LoVo (cell line): ENCODE results near the gene TOX2.

Source experiments
- DNase-seq: peaks from one replicate; pipeline ENCODE4 v3.0.0-alpha.2; 2016; ENCODE audit warnings: low spot score

The TOX2 gene

DNA sequence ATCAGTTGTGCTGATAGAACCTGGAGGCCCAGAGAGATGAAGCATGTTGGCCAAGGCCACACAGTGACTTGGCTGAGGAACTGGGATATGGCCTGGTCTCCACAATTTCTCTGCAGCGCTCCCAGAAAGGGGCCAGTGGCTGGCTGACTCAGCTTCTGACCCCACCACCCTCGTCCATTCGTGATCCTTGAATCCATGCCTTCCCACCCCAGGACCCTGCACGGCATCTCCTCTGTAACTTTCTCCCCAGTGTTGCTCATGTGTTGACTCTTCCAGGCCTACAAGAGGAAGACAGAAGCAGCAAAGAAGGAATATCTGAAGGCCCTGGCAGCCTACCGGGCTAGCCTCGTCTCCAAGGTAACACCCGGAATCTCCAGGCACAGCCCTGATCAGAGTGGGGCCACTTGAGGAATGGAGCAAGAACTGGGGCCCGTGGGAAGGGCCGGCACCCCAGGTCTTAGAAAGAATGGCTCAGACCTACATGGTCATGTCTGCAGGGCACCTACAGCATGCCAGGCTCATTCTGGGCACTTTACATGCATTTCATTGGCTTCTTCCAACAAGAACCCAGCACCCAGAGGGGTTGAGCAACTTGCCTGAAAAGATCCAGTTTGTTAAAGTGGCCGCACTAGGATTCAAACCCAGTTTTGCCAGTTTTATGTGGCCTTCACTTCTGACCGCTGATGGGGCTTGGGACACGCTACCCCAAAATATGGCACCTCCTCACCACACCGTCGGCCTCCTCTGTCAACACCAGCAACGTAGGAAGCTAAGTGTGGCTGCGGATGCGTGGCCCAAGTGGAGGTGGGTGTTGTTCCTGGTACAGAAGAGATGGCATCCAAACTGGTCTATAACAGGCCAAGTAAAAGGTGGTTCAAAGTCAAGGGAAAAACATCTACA is 150.1 kb downstream of the TOX2 start:
- no peak for DNase-seq

DNA sequence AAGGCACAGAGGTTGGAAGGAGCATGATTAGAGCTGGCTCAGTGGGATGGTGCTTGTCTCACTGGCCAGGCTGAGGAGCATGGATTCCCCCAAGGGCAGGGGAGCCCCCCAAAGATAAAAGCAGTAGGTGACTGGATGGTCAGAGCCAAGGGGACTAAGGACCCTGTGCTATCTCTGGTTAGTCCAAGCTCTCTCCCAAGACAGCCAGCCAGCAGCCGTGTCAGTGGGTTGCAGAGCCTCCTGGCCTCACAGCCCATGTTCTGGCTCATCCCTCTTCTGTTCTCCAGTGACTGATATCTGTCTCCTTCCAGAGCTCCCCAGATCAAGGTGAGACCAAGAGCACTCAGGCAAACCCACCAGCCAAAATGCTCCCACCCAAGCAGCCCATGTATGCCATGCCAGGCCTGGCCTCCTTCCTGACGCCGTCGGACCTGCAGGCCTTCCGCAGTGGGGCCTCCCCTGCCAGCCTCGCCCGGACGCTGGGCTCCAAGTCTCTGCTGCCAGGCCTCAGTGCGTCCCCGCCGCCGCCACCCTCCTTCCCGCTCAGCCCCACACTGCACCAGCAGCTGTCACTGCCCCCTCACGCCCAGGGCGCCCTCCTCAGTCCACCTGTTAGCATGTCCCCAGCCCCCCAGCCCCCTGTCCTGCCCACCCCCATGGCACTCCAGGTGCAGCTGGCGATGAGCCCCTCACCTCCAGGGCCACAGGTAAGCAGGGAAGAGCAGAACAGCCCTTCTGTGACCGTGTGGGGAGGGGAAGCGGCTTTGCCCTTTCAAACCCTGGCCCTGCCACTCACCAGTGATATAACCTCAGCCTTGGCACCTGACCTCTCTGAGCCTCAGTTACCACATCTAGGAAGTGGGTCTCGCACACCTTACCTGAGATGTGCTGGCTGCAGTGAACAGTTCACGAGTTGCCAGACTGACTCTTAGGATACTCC is 151.0 kb downstream of the TOX2 start:
- DNase-seq, result no peak

DNA sequence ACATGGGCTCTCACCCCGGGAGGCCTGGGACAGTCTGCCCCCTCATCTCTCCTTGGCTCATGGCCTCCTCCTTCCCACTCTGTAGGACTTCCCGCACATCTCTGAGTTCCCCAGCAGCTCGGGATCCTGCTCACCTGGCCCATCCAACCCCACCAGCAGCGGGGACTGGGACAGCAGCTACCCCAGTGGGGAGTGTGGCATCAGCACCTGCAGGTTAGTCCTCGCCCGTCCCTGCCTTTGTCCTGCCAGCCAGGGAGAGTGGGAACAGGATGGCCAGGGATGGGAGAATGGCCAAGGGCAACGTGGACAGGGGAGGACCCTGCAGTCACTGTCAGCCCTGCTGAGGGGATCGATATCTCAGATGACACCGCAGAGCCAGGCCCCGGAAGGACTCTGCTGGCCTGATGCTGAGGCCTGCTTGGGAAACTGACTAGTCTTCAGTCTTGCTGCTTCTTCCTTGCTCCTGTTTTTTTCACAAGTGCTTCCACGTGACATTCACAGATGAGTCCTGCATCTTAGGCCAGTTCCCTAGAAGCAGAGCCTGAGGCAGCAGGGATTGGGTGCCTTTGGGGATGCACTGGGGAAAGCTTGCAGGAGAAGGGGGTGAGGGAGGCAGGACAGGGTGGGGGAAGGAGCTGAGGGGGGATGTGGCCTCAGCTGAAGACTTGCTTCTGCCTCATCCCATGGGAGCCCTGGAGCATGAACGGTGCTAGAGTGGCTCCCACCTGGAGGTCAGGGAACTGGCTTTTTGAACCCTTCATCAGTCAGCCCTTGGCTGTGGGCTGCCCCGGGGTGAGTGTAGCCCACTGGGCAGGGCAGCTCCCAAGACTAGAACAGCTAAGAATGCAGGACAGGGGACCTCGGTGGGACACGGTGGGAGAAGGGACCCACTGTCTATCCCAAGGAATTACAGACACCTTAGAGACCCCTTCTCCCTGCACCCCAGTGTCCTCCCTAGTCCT is 152.3 kb downstream of the TOX2 start:
- no peak for DNase-seq

DNA sequence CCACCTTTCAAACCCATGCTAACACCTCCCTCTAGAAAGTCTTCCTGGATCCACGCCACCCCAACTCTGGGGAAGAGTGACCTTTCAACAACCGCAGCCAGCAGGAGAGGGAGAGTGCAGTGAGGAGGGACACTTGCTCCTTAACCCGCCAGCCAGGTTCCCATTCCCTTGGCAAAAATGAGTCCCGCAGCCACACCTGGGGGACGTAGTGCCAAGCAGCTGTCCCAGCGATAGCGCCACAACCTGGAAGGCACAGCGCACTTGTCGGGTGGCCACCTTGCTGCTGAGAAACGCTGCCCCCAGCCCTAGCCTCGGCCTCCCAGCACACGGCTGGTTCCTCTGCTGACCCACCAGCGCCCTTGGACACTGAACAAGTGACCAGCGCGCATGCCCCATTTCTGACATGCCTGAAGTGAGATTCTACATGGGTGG is 153.0 kb downstream of the TOX2 start:
- no peak for DNase-seq

DNA sequence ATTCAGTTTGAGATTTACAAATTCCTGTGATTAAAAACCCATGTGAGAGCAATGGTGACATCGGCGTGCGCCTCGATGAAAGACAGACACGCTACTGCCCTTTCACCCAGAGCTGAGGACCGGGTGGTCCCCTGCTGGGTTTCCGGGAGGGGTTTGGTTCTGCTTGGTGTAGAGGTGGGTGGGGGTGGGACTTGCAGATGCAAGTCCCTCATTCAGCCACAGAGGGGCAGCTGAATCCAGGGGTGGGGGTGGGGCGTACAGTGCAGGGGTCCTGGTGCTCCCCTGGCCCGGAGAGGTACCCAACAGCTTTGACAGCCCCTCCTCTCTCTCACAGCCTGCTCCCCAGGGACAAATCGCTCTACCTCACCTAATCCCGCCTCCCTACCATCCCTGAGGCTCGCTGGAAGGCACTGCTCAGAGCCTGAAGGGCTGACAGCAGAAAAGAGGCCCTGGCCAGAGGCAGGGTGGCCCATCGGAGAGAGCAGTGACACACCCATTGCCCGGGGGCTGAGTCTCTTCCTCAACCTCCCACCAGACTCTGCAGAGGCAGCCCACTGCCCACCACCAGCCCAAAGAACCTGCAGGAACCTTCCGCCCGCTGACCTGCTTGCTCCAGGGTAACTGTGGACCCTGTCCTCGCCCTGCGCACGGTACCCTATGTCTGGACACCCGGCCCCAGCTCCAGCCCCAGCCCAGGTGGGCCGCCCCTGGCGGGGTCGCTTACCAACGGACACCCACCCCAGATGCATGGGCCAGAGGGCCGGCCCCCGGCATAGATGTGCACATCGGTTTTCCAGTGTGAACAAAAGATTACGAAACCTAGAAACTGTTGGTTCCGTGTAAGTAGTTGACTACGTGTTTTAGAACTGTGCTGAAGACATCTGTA is 153.9 kb downstream of the TOX2 start:
- no peak for DNase-seq

DNA sequence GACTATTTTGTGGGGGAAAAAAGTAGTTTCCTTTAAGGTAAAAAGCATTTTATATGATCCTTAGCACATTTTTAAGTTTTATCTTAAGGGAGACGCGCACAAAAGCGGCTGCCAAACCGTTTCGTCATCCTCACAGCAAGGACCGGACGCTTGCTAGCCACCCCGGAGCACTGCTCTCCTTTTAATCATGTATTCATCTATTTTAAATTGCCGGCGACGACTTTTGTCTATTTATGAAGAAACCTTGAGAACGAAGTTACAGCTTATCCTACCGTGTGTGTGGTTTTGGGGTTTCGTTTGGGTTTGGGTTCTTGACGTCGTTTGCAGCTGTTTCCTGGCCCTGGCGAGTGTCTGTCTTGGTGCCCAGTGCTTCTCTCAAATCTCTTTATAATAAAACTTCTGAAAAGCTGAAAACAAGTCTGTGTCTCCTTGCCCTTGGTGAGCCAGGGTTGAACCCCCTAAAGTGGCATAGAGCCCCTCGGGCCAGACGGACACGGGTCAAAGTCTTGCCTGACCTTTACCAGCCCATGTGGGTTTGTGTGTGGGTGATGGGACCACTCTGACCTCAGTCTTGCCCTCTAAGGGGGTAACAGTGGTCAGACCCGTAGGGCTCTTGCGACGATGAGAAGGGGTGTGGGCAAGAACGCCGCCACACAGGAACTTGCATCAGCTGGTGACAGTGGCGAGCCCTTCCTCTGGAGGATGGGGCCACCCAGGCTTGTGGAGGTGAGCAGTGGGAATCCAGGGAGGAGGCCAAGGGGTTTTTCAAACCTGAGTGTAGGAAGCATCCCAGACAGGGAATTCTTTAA is 154.8 kb downstream of the TOX2 start:
- no peak for DNase-seq

DNA sequence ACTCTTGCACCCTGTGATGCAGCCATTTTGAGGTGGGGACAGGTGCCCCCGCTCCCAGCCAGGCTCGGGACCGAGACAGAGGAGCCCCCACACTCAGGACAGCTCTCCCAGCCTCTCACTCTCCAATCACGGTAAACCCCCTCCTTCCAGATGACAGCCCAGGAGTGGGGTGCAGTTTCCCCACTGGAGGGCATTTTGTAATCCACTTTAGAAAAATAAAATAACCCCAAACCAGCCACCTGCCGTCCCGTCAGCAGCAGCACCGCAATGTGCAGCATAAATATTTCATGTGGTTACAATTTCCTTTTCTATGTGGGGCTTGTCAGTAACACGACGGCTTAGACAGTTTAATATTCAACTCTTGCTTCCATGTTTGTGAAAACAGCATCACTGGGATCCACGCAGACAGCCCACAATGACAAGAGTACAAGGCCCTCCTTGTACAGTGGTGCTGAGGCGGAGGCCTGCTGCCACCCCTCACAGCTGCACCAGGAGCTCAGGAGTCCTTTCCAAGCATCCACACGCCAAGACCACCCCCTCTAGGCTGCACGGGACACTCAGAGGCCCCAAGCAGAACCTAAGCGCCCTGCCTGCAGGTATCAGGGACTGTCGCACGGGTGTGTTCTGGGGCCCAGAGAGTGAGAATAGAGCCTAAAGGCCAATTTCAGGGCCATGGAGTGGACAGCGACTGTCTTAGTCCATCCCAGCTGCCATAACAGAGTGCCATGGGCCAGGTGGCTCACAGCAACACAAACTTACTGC is 155.7 kb downstream of the TOX2 start:
- no peak for DNase-seq

DNA sequence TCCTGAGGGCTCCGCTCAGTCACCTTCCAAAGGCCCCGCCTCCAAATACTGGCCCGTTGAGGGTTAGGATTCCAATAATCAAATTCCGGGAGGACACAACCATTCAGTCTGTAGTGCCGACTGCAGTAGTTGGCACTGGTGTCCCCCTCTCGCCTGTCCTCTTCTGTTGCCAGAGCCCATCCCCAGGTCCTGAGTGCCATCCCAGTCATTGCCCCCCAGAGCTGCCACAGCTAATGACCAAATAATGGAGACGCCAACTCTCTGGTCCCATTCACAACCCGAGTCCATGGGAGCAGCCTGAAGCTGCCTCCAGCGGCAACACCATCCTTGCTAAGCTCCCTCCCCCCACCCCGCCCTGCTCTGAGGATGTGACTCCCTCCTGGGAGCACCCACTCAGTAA is 156.4 kb downstream of the TOX2 start:
- no peak for DNase-seq

DNA sequence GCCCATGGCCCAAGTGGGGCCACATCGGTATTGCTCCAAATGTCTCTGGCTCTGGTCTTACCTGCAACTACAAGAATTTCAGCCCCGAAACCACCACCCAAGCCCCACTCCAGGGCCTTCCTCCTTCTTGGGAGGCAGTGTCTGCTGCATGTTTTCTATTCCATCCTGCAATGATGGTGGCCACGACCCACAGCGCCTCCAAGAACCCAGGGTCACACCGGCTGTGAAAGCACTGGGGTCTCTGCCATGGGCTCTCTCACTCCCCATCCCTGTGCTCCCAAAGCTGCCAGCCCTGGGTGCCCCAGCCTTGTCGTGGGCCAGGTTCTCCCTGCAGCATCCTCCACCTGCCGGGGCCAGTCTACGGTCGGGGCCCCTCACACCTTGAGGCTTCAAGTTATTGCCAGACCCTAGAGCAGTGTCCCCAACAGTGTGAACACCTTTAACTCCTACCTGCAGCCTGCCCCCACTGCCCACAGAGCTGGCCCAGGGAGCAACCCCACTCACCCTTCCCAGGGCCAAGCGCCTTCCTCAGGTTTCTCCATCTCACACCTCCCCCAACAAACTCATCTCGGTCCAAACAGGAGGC is 157.0 kb downstream of the TOX2 start:
- DNase-seq, result no peak

DNA sequence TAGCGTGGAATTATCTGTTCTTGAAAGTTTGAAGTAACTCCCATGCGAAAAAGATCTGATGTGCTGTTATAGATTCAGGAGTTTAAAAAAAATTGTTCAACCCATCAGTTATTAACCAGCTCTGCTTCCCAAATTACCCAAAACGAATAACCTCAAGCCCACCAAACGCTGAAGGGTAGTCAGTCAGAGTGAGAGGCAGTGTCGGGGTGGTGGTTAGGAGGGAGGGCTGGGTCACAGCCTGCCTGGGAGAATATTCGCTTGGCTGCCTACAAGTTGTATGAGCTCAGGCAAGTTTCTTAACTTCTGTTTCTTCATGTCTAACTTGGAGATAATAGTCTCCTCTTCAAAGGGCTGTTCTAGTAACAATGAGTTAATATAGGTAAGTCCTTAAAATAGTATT is 157.7 kb downstream of the TOX2 start:
- DNase-seq, result no peak

DNA sequence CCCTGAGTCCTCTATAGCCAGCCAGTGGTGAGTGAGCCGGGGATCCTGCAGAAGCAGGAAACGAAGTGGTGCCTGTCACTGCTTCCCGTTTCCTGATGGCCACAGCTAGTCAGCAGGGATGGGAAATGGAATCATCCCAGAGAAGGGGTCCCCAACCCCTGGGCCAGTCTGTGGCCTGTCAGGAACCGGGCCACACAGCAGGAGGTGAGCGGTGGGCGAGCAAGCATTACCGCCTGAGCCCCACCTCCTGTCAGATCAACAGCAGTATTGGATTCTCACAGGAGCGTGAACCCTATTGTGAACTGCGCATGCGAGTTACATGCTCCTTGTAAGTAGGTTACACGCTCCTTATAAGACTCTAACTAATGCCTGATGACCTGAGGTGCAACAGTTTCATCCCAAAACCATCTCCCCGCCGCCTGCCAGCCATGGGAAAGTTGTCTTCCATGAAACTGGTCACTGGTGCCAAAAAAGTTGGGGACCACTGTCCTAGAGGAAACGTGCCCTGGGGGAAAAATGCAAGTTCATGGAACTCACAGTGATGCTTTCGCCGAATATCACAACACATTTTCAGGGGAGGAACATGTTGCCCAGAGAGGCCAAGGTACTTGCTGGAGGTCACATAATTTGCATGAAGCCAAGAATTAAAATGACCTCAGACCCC is 158.5 kb downstream of the TOX2 start:
- DNase-seq, result no peak

DNA sequence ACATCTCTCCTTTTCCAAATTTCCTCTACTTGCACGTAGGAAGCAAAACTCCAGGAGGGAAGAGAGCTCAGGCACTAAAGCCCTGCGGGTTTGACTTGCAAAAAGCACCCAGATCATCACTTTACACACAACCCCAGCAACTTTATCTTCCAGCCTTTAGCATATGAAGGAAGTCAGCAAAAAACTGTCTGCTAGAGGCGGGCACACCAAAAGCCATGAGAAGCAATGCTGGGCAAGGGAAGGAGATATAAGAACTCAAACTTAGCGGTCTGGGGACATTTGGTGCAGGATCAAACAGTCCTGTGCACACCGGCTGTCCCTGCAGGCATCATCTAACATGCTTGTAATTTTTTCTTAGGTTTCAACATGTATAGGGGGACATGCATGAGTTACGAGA is 159.0 kb downstream of the TOX2 start:
- DNase-seq, result no peak

DNA sequence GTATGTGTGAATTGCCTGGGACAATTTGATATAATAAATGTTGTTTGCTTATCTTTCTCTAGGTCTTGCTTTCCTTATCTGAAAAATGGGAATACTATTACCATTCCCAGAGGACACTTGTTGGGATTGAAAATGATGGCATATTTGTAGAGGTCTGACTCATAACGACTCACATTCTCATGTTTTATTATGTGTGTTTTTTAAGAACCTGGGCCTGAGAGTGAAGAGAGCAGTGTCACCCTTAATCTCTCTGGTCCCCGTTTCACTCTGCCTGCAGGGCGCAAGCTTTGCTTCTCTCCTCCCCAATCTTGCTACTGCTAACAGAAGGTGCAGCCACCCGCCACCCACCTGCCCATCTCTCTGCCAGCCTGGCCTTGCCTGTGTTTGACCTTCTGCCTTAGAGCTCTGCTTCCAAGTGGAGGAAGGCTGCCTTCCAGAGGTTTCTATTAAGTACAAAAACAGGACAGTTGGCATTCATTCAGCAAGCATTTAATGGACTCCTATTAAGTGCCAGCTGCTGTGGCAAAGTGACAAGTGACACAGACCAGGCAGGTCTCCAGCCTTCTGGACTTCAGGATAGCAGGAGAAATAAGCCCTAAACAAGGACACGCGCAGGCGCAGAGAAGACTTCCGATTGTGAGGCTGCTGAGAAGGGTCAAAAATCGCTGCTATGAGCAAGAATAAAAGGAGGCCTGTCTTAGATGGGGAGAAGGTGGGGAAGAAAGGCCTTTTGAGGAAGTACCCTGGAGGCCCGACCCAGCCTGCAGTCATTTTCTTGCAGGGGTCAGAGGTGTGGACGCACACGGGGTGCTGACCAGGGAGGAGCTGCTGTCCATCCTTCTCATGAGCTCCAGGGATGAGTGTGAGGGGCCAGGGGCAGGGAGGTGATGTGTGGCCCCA is 159.8 kb downstream of the TOX2 start:
- DNase-seq, result peak; percentile 25

DNA sequence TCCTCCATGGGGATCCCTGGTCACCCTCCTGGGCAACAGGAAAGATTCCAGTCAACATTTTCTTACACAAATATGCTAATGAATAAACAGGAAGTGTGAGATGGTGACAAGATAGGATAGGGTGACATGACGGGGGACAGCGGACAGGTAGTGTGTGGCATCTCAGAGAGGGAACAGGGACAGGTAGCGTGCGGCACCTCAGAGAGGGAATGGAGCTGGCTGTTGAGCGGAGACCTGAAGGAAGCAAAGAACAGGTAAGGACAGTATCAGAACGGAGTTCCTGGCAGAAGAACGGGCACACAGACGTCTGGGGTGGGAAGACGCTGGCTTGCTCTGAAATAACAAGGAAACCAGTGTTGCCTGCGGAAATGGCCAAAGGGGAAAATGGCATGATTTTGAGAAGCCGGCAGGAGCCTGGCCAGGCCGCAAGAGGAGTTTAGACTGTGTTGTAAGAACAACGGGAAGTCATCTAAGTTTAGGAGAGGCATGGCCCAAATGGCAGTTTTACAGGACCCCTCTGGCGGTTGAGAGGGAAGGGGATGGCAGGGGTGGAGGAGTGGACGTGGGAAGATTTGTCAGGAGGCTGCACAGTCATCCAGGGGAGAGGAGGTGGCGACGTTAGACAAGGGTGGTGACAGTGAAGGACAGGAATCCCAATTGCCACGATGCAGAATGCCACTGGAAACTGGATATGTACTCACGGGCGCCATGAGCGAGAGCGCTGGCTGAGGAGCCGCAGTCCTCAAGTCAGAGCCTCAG is 160.7 kb downstream of the TOX2 start:
- DNase-seq, result no peak

DNA sequence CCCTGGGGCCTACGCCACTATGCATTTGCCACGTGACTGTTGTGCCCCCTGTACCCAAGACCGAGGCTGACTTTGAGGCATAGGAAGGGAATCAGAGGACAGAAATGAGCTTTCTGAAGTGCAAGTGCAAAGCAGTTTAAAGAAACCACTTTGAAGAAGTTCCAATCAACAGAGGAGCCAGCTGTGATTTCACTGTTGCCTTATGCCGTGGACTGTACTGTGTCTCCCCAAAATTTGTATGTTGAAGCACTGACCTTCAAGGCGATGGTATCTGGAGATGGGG is 161.2 kb downstream of the TOX2 start:
- DNase-seq, result no peak

DNA sequence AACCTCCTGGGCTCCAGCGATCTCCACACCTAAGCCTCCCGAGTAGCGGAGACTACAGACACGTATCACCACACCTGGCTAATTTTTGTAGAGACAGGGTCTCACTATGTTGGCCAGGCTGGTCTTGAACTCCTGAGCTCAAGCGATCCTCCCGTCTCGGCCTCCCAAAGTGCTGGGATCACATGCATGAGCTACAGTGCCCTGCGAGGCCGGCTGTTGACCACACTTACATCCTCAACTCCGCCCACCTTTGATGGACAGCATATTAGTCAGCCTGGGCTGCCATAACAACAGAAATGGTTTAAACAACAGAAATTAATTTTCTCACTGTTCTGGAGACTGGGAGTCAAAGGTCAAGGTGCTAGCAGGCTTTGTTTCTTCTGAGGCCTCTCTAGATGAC is 164.6 kb downstream of the TOX2 start:
- no peak for DNase-seq

DNA sequence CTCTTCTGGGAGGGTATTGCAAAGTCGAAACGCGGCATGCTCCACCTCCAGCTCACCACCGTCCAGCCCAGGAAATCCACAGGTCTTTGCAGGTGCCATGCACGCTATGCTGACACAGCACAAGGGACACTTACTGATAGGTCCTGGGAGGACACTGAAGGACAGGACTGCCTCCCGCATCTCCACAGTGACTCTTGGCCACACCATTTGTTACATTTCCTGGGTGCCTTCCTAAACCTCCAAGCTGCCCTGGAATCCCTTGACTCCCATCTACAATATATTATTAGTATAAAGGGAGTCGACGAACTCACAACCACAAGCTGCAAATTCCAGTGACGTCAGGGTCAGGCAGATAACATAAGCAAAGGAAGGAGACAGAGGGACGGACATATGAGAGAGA is 165.4 kb downstream of the TOX2 start:
- no peak for DNase-seq
